GM12874 (cell line): Measurements from ENCODE around the gene KCNQ5.

ENCODE experiments used
- TF ChIP-seq, protein P1 (sequence below): IDR thresholded peaks from 2 replicates; pipeline ENCODE4 v1.5.1; 2011; ENCODE audit warnings: low read depth, mild to moderate bottlenecking, control low read depth, low read length, moderate library complexity; ENCODE audit not compliant: insufficient read depth

KCNQ5 gene

DNA sequence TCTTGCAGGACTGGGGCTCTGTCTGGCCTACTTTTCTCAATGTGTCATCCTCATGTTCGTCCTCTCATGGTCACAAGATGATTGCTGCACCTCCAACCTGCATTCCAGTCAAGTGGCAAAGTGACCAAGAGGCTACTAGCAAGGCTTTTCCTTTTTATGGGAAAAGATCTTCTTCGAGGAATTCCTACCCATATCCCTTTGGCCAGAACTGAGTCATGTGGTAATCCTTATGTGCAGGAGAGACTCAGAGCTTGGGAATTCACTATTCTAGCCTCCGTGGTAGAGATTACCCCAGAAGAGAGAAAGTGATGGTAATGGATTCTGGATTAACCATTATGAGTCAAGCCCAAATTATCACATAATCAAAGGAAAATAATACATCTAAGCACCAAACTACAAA lies 162.7 kb downstream of the KCNQ5 start:
- TF ChIP-seq, protein P1, sequence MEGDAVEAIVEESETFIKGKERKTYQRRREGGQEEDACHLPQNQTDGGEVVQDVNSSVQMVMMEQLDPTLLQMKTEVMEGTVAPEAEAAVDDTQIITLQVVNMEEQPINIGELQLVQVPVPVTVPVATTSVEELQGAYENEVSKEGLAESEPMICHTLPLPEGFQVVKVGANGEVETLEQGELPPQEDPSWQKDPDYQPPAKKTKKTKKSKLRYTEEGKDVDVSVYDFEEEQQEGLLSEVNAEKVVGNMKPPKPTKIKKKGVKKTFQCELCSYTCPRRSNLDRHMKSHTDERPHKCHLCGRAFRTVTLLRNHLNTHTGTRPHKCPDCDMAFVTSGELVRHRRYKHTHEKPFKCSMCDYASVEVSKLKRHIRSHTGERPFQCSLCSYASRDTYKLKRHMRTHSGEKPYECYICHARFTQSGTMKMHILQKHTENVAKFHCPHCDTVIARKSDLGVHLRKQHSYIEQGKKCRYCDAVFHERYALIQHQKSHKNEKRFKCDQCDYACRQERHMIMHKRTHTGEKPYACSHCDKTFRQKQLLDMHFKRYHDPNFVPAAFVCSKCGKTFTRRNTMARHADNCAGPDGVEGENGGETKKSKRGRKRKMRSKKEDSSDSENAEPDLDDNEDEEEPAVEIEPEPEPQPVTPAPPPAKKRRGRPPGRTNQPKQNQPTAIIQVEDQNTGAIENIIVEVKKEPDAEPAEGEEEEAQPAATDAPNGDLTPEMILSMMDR, result no peak

DNA sequence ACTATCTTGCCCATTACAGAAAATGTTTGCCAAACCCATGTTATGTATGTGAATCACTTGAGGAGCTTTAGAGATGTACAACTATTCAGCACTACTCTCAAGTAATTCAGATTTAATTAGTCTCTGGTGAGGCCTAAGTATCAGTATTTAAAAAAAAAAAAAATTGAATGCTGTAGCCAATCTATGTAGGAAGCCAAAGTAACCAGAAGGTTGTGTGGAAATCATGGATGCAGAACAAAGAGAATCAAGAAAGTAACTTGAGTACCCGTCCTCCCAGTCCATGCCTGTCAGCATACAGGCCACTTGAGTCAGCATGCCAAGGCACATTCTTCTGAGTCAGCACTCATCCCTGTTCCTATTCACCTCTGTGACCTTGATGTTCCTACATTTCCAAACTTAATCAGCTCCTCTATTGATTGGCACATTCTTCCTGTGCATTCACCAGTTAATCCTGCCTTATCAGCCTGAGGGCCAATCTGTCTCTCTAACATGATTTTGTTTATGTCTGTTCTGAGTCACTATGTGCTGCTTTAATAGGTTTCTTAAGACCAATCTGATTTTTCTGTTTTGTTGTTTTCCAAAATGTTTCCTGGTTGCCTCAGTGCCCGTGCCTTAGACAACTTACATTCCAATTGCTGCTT lies 165.6 kb downstream of the KCNQ5 start:
- TF ChIP-seq, protein P1, result no peak

DNA sequence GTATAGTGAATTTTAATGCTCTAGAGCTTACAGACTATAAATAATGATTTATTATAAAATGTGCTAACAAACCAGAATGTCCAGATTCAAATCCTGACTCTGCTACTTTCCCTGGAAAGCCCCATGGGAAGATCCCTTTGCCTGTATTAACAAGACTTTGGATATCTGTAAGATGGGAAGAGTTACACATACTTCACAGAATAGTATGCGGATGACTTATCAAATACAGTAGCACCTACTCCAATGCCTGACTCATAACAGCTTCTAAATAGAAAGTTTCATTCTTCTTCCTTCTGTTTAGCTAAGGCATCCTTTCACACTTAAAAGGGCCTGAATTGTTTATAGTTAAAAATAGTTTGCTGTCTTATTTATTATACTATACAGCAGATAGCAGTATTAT lies 166.3 kb downstream of the KCNQ5 start:
- TF ChIP-seq, protein P1, result no peak

DNA sequence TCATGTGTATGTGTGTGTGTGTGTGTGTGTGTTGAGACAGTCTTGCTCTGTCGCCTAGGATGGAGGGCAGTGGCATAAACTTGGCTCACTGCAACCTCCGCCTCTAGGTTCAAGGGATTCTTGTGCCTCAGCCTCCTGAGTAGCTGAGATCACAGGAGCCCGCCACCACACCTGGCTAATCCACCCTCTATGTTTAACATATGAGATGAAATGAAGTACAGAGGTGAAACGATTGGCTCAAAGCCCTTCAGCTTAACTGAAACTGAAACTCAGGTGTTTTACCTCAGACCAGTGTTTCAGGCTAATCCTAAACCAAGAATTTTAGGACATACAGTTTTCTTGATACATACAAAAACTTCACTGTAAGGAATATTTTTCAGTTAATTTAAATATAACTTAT lies 167.3 kb downstream of the KCNQ5 start:
- TF ChIP-seq, protein P1, result no peak

DNA sequence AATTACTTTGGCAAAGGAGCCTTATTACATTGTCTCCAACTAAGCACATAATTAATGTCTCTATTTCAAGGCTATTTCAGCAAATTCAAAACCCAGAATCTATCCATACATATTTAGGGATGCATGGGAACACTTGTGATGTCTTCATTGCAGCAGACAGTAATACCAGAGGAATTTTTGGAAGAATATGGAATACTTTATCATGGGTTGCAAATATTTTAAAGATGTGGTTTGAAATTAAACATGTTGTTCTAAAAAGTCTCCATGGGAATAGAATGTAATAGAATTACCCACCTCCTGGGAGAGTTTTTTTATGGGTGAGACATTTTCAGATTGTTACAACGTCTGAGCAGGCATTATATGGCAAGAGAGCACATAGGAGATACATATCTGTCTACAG lies 170.8 kb downstream of the KCNQ5 start:
- TF ChIP-seq, protein P1, result no peak

DNA sequence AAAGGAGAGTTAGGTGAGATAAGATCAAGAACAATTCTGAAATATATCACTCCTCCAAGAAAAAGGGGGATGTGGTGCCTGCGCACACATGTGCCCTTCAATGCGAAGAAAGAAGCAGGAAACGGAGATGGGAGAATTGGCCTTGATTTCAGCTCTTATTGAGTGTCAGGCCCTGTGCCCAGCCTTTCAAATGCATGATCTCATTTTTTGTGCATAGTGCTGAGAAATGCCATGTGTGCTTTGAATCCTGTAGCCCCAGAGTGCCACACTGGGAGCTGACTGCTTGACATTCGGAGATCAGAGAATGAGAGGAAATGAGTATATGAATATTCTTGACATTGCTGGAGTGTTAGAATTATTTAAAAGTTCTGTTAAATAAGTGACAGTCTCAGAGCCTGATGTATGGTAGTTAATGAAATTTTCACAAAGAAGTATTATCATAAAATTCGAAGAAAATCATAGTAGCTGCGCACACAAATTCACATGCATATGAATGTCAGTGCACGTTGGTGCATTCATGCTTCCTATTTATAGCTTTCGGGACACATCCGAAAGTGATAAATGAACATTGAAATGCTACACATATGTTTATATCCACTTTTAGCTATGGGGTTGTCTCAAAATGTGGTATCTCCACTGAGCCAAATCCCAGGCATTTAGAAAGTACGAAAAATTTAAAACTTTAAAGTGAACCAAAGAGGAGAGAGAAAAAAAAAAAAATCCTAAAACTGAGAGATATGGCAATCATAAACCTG lies 172.0 kb downstream of the KCNQ5 start:
- TF ChIP-seq, protein P1, result no peak

GRCh38 chr6:72798196-72798595 lies 176.3 kb downstream of the KCNQ5 start:
- TF ChIP-seq, protein P1, result no peak
